ENCODE measurements around the gene MAML3. TPM values are rescaled to one million over a fixed set of nuclear protein-coding genes. Genes with fewer than 3 reads are reported as not detected.

Gene MAML3
- total RNA-seq, 4 donors from 2014 or later, result 21.2 to 28.4 (median 22.1) TPM

- no peak overlapping the region for H3K4me3 ChIP-seq (ENCODE audit: low read depth, poor library complexity, severe bottlenecking)
- intact Hi-C loops (cut with DNase I; ENCODE audit: low total_unique reads), result no loop called here
- TF ChIP-seq CTCF (IDR thresholded peaks at IDR 0.05) (no peak), POLR2A (IDR thresholded peaks at IDR 0.05) (no peak)
- no peak for DNase-seq (ENCODE audit: low spot score in 2 of 2)
- WGBS, 2 donors, result 88 to 89% methylated on average over 7 of the region's 7 CpGs
Measured at GRCh38 chr4:139918591-139918990, 235.4 kb downstream of the MAML3 start.

GRCh38 chr4:139917896-139918295 is 236.1 kb downstream of the MAML3 start:
- no peak for DNase-seq (ENCODE audit: low spot score in 2 of 2)
- TF ChIP-seq CTCF (IDR thresholded peaks at IDR 0.05), result no peak
- no peak for TF ChIP-seq POLR2A (IDR thresholded peaks at IDR 0.05)
- no peak overlapping the region for H3K4me3 ChIP-seq (ENCODE audit: low read depth, poor library complexity, severe bottlenecking)
- intact Hi-C loops (cut with DNase I; ENCODE audit: low total_unique reads), result no loop called here
- 97 to 98% methylated on average over 6 of the region's 6 CpGs for WGBS, 2 donors

- TF ChIP-seq CTCF (IDR thresholded peaks at IDR 0.05) (no peak), POLR2A (IDR thresholded peaks at IDR 0.05) (no peak)
- 50 to 69% methylated on average over 1 of the region's 1 CpG for WGBS, 2 donors
- no peak for DNase-seq (ENCODE audit: low spot score in 2 of 2)
- H3K4me3 ChIP-seq (ENCODE audit: low read depth, poor library complexity, severe bottlenecking), result no peak overlapping the region
- intact Hi-C loops (cut with DNase I; ENCODE audit: low total_unique reads), result no loop called here
Measured at GRCh38 chr4:139916041-139916440, 237.9 kb downstream of the MAML3 start.

- intact Hi-C loops (cut with DNase I; ENCODE audit: low total_unique reads), result no loop called here
- TF ChIP-seq POLR2A (IDR thresholded peaks at IDR 0.05) (no peak), CTCF (IDR thresholded peaks at IDR 0.05) (no peak)
- no peak for DNase-seq (ENCODE audit: low spot score in 2 of 2)
- no peak overlapping the region for H3K4me3 ChIP-seq (ENCODE audit: low read depth, poor library complexity, severe bottlenecking)
- WGBS, 2 donors, result 53 to 56% methylated on average over 2 of the region's 2 CpGs
Measured at GRCh38 chr4:139915037-139915436, 238.9 kb downstream of the MAML3 start.

GRCh38 chr4:139913995-139914598 is 239.9 kb downstream of the MAML3 start:
- 51 to 66% methylated on average over 5 of the region's 5 CpGs for WGBS, 2 donors
- no peak overlapping the region for H3K4me3 ChIP-seq (ENCODE audit: low read depth, poor library complexity, severe bottlenecking)
- DNase-seq (ENCODE audit: low spot score in 2 of 2), result no peak
- intact Hi-C loops (cut with DNase I; ENCODE audit: low total_unique reads), result no loop called here
- TF ChIP-seq POLR2A (IDR thresholded peaks at IDR 0.05) (no peak), CTCF (IDR thresholded peaks at IDR 0.05) (no peak)

- H3K4me3 ChIP-seq (ENCODE audit: low read depth, poor library complexity, severe bottlenecking), result no peak overlapping the region
- WGBS, 2 donors, result 72 to 78% methylated on average over 8 of the region's 8 CpGs
- TF ChIP-seq POLR2A (IDR thresholded peaks at IDR 0.05), result no peak
- TF ChIP-seq CTCF (IDR thresholded peaks at IDR 0.05), result no peak
- DNase-seq (ENCODE audit: low spot score in 2 of 2), result no peak
- intact Hi-C loops (cut with DNase I; ENCODE audit: low total_unique reads), result no loop called here
Measured at GRCh38 chr4:139913398-139913990, 240.5 kb downstream of the MAML3 start.

Measured in lower leg skin (tissue), 4 donors.